Ishikawa (cell line): ENCODE data around the gene KRTAP22-1.

Source experiments
- CEBPB ChIP-seq: IDR thresholded peaks from 2 replicates; pipeline ENCODE4 v1.6.1; 2012
- CREB1 ChIP-seq: IDR thresholded peaks from 2 replicates; pipeline ENCODE4 v1.6.1; 2012; ENCODE audit warnings: low read depth
- EGR1 ChIP-seq: IDR thresholded peaks from 2 replicates; pipeline ENCODE4 v1.6.1; 2012
- EP300 ChIP-seq: IDR thresholded peaks from 2 replicates; pipeline ENCODE4 v1.6.1; 2012; ENCODE audit warnings: borderline replicate concordance
- FOXM1 ChIP-seq: IDR thresholded peaks from 2 replicates; pipeline ENCODE4 v1.6.1; 2012; ENCODE audit warnings: low read depth, borderline replicate concordance
- MAX ChIP-seq: IDR thresholded peaks from 2 replicates; pipeline ENCODE4 v1.6.1; 2012
- NFIC ChIP-seq: IDR thresholded peaks from 2 replicates; pipeline ENCODE4 v1.6.1; 2012
- RAD21 ChIP-seq: IDR thresholded peaks from 2 replicates; pipeline ENCODE4 v1.6.1; 2012; ENCODE audit warnings: low read depth
- REST ChIP-seq: IDR thresholded peaks from 2 replicates; pipeline ENCODE4 v1.6.1; 2012; ENCODE audit warnings: low read depth, mild to moderate bottlenecking
- TAF1 ChIP-seq: IDR thresholded peaks from 2 replicates; pipeline ENCODE4 v1.6.1; 2012; ENCODE audit warnings: low read depth, mild to moderate bottlenecking
- TCF12 ChIP-seq: IDR thresholded peaks from 2 replicates; pipeline ENCODE4 v1.6.1; 2012; ENCODE audit warnings: low read depth
- TEAD4 ChIP-seq: IDR thresholded peaks from 2 replicates; pipeline ENCODE4 v1.6.1; 2012
- USF1 ChIP-seq: IDR thresholded peaks from 2 replicates; pipeline ENCODE4 v1.6.1; 2012
- YY1 ChIP-seq: IDR thresholded peaks from 2 replicates; pipeline ENCODE4 v1.6.1; 2012; ENCODE audit warnings: low read depth
- ZBTB7A ChIP-seq: IDR thresholded peaks from 2 replicates; pipeline ENCODE4 v1.6.1; 2012; ENCODE audit warnings: low read depth

Gene KRTAP22-1

GRCh38 chr21:30612132-30612531, 11.2 kb downstream of the KRTAP22-1 start:
- TF ChIP-seq TCF12 (no peak), ZBTB7A (no peak), CEBPB (no peak), EP300 (no peak), USF1 (no peak), FOXM1 (no peak), REST (no peak), MAX (no peak), CREB1 (no peak), YY1 (no peak)

- no peak for TF ChIP-seq CEBPB
- no peak for TF ChIP-seq NFIC
- no peak for TF ChIP-seq REST
- TF ChIP-seq CREB1: no peak
- no peak for TF ChIP-seq RAD21
- TF ChIP-seq TEAD4: no peak
- no peak for TF ChIP-seq EGR1
- TF ChIP-seq YY1: no peak
- TF ChIP-seq ZBTB7A: no peak
- TF ChIP-seq TCF12: no peak
- no peak for TF ChIP-seq TAF1
- TF ChIP-seq USF1: no peak
- no peak for TF ChIP-seq EP300
- TF ChIP-seq FOXM1: no peak
Measured at GRCh38 chr21:30613836-30614235, 12.9 kb downstream of the KRTAP22-1 start, which contains the start of gene KRTAP6-1. KRTAP6-1 (minus strand) TSS chr21:30613930; CDS start chr21:30613904, 26 bp downstream.

GRCh38 chr21:30615199-30615598, 14.3 kb downstream of the KRTAP22-1 start:
- no peak for TF ChIP-seq CREB1
- TF ChIP-seq CEBPB: no peak
- TF ChIP-seq REST: no peak
- TF ChIP-seq EGR1: no peak
- TF ChIP-seq FOXM1: no peak
- no peak for TF ChIP-seq YY1
- no peak for TF ChIP-seq RAD21
- no peak for TF ChIP-seq TEAD4
- no peak for TF ChIP-seq TCF12
- TF ChIP-seq TAF1: no peak
- no peak for TF ChIP-seq ZBTB7A
- no peak for TF ChIP-seq USF1

GRCh38 chr21:30616125-30616524, 15.2 kb downstream of the KRTAP22-1 start, which contains the start of gene KRTAP20-1:
KRTAP20-1 (plus strand) TSS chr21:30616425; CDS start chr21:30616455, 30 bp downstream.
- no peak for TF ChIP-seq ZBTB7A
- no peak for TF ChIP-seq FOXM1
- TF ChIP-seq CREB1: no peak

- TF ChIP-seq TAF1: no peak
- no peak for TF ChIP-seq FOXM1
- TF ChIP-seq USF1: no peak
- no peak for TF ChIP-seq CREB1
- no peak for TF ChIP-seq EGR1
Measured at GRCh38 chr21:30620080-30620479, 19.2 kb downstream of the KRTAP22-1 start.
